Measurements from ENCODE around the gene MBD4. TPM values are rescaled to one million over a fixed set of nuclear protein-coding genes. Genes with fewer than 3 reads are reported as not detected.

The MBD4 gene
- total RNA-seq, 1 donor from 2014 or later: 38.8 TPM

DNA sequence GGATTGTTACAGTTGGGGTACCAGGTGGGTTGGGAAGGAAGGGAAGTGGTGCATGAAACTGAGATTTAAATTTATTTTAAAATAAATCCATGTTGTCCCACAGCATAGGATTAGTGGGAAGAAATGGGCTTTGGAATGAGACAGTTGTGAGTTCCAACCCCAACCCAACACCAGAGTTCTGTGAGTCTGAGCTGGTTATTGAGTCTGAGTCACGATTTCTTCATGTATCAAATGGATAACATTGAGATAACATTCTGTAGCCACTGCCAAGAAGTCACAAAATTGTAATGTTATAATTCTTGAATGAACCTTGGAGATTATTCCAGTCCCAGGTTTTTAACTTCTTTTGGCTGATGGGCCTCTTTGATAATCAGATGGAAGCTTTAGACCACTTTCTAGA is 14.0 kb upstream of the MBD4 start:
- Histone ChIP-seq H3K27ac (no peak overlapping the region), H3K36me3 (peaks cover 46% of the 10 kb centered on the region)

DNA sequence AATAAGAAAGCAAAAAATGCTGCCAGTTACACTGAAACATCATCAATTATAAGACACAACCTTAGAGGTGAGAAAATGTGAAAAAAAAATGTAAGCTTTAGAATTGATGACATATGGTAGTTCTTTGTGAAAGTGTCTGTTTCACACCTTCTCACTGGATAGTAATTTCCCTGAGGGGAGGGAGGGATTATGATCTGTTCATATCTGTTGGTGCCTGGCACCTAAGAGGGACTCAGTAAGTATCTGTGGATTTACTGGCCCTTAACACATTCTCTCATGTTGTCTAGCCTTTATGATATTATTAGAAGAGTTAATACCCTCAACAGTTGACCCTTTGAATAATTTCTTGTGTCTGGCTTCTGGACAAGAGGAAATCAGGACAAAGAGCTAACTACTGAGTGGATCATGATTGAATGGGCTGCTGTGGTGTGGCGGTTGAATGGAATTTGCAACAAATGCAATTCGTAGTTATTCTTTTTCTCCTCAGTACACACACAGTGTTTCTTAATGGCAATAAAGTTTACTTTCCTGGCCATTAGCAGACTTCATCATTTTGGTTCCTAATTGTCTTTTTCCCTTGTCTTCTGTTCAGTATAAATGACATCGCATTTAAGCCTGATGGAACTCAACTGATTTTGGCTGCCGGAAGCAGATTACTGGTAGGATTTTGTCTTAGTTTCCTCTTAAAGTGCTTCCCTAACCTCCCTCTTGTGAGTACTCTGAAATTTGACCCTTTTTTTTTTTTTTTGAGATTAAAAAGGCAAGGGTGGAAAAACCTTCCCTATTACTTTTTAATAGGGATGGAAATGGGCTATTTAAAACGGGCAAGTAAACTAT is 9.7 kb upstream of the MBD4 start:
- H3K27me3 ChIP-seq (ENCODE audit: low read depth): no peaks in the 10 kb centered on the region
- peaks cover 6% of the 10 kb centered on the region for H3K4me1 ChIP-seq
- DNase-seq (no peak), ATAC-seq (no peak)
- peaks cover 29% of the 10 kb centered on the region for H3K36me3 ChIP-seq
- no peak overlapping the region for H3K27ac ChIP-seq
- intact Hi-C loops (cut with DNase I): no loop called here
- no peaks in the 10 kb centered on the region for H3K9me3 ChIP-seq
- H3K4me3 ChIP-seq: no peak overlapping the region
- TF ChIP-seq, protein P1, sequence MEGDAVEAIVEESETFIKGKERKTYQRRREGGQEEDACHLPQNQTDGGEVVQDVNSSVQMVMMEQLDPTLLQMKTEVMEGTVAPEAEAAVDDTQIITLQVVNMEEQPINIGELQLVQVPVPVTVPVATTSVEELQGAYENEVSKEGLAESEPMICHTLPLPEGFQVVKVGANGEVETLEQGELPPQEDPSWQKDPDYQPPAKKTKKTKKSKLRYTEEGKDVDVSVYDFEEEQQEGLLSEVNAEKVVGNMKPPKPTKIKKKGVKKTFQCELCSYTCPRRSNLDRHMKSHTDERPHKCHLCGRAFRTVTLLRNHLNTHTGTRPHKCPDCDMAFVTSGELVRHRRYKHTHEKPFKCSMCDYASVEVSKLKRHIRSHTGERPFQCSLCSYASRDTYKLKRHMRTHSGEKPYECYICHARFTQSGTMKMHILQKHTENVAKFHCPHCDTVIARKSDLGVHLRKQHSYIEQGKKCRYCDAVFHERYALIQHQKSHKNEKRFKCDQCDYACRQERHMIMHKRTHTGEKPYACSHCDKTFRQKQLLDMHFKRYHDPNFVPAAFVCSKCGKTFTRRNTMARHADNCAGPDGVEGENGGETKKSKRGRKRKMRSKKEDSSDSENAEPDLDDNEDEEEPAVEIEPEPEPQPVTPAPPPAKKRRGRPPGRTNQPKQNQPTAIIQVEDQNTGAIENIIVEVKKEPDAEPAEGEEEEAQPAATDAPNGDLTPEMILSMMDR (IDR thresholded peaks at IDR 0.05): no peak

More for the DNA sequence above, 14.0 kb upstream of the MBD4 start:
- ATAC-seq: no peak
- TF ChIP-seq, protein P1 (IDR thresholded peaks at IDR 0.05): no peak
- Histone ChIP-seq H3K4me1 (no peaks in the 10 kb centered on the region), H3K27me3 (ENCODE audit: low read depth) (no peaks in the 10 kb centered on the region), H3K4me3 (no peak overlapping the region), H3K9me3 (no peaks in the 10 kb centered on the region)
- DNase-seq: no peak
- intact Hi-C loops (cut with DNase I): no loop called here

DNA sequence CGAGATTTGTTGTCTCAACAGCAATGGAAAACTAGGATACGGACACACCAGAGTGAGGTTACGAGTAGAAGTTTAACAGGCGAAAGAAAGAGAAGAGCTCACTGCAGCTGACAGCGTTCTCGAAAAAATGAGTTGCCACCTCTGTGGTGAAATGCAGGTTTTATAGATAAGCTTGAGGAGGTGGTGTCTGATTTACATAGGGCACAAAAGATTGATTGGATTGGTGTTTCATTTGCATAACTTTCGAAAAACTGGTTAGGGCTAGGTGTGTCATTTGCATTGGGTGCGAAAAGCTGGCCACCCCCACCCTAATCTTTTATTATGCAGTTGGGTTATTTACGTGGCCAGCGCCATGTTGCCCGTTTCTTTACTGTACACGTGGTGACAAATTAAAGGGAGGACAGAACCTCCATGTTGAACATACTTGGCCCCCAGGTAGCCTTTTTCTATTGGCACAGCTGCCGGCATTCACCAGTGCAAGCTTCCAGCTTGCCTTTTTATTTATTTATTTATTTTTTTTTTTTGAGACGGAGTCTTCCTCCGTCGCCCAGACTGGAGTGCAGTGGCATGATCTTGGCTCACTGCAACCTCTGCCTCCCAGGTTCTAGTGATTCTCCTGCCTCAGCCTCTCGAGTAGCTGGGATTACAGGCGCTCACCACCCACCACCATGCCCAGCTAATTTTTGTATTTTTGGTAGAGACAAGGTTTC is 8.6 kb upstream of the MBD4 start:
- Histone ChIP-seq H3K4me1 (peaks cover 16% of the 10 kb centered on the region), H3K36me3 (peaks cover 23% of the 10 kb centered on the region), H3K27ac (no peak overlapping the region), H3K27me3 (ENCODE audit: low read depth) (no peaks in the 10 kb centered on the region), H3K9me3 (no peaks in the 10 kb centered on the region), H3K4me3 (no peak overlapping the region)
- intact Hi-C loops (cut with DNase I): no loop called here
- TF ChIP-seq, protein P1 (IDR thresholded peaks at IDR 0.05): no peak
- no peak for ATAC-seq
- no peak for DNase-seq

DNA sequence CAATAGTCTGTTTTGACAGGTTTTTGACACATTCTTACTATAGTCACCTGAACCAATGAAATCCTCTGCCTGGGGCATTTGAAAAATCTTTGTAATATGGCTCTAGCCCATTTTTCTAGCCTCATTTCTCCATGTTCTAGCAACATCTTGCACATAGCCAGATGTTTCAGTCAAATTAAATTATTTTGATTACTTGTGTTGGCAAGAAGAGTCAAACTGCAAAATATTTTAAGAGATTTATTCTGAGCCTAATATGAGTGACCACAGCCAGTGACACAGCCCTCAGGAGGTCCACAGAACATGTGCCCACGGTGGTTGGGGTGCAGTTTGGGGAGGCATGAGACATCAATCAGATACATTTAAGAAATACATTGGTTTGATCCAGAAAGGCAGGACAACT is 7.2 kb upstream of the MBD4 start:
- intact Hi-C loops (cut with DNase I): no loop called here
- TF ChIP-seq, protein P1 (IDR thresholded peaks at IDR 0.05): no peak
- H3K36me3 ChIP-seq: peaks cover 11% of the 10 kb centered on the region
- no peaks in the 10 kb centered on the region for H3K9me3 ChIP-seq
- H3K4me1 ChIP-seq: peaks cover 30% of the 10 kb centered on the region
- H3K27me3 ChIP-seq (ENCODE audit: low read depth): no peaks in the 10 kb centered on the region
- ATAC-seq: no peak
- no peak overlapping the region for H3K4me3 ChIP-seq
- H3K27ac ChIP-seq: no peak overlapping the region
- no peak for DNase-seq

DNA sequence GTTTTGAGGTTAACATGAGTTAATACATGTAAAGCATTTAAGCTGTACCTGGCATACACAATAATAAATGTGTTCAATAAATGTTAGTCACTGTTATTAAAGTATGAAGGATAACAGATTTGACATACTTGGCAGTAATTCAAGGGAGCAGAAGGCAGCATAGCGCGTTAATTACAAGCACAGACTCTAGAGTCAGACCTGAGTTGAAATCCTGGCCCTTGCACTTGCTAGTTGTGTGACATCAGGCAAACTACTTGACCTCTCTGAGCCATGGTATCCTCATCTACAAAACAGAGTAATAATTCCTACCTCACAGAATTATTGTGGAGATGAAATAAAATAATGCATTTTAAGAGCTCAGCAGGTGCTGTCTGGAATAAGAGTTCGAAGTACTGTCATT is 5.7 kb upstream of the MBD4 start:
- Histone ChIP-seq H3K4me1 (peaks cover 43% of the 10 kb centered on the region), H3K27ac (no peak overlapping the region), H3K4me3 (no peak overlapping the region), H3K36me3 (peaks cover 6% of the 10 kb centered on the region), H3K9me3 (no peaks in the 10 kb centered on the region), H3K27me3 (ENCODE audit: low read depth) (no peaks in the 10 kb centered on the region)
- TF ChIP-seq, protein P1 (IDR thresholded peaks at IDR 0.05): no peak
- no peak for DNase-seq
- ATAC-seq: no peak
- intact Hi-C loops (cut with DNase I): no loop called here
